SK-N-SH treated with all-trans-retinoic acid at 6 μM for 48 hours (cell line): ENCODE results near the gene RPL18.

Source experiments
- ATAC-seq: fragments of 200-7000 bp; cut with Tn5 transposase; 3 replicates; pipeline ENCODE4 v1.9.1; 2020; ENCODE audit warnings: mild to moderate bottlenecking, moderate library complexity
- ARNTL ChIP-seq: fragments of 450-650 bp; formaldehyde crosslinking; IDR thresholded peaks from 2 replicates; pipeline ENCODE4 v1.5.0; 2020; ENCODE audit warnings: low read depth, mild to moderate bottlenecking, moderate library complexity, borderline replicate concordance
- CREB5 ChIP-seq: fragments of 250-450 bp; sonication (Bioruptor Pico); IDR thresholded peaks from 2 replicates; pipeline ENCODE4 v1.5.1; 2020; ENCODE audit warnings: low read depth, mild to moderate bottlenecking, moderate library complexity
- CSDC2 ChIP-seq: fragments of 250-450 bp; sonication (Bioruptor Pico); IDR thresholded peaks from 2 replicates; pipeline ENCODE4 v1.5.0; 2020; ENCODE audit warnings: mild to moderate bottlenecking, moderate library complexity
- CSRNP3 ChIP-seq: fragments of 250-450 bp; sonication (Bioruptor Pico); IDR thresholded peaks from 2 replicates; pipeline ENCODE4 v1.5.1; 2021; ENCODE audit warnings: mild to moderate bottlenecking, moderate library complexity
- ESRRG ChIP-seq: fragments of 250-450 bp; sonication (Bioruptor Pico); IDR thresholded peaks from 2 replicates; pipeline ENCODE4 v1.6.1; 2021; ENCODE audit warnings: mild to moderate bottlenecking
- GLIS3 ChIP-seq: fragments of 250-450 bp; sonication (Bioruptor Pico); IDR thresholded peaks from 2 replicates; pipeline ENCODE4 v1.5.0; 2020; ENCODE audit warnings: mild to moderate bottlenecking, moderate library complexity
- ISL1 ChIP-seq: fragments of 250-450 bp; sonication (Bioruptor Pico); IDR thresholded peaks from 2 replicates; pipeline ENCODE4 v2.1.2; 2022; ENCODE audit warnings: mild to moderate bottlenecking, moderate library complexity
- OSR1 ChIP-seq: fragments of 250-450 bp; sonication (Bioruptor Pico); IDR thresholded peaks from 2 replicates; pipeline ENCODE4 v1.8.0; 2022; ENCODE audit warnings: moderate library complexity, mild to moderate bottlenecking, inconsistent platforms
- POU6F1 ChIP-seq: fragments of 250-450 bp; sonication (Bioruptor Pico); IDR thresholded peaks from 2 replicates; pipeline ENCODE4 v1.8.0; 2021; ENCODE audit warnings: low read depth, mild to moderate bottlenecking, moderate library complexity, borderline replicate concordance
- PPARA ChIP-seq: fragments of 250-450 bp; sonication (Bioruptor Pico); IDR thresholded peaks from 2 replicates; pipeline ENCODE4 v1.5.0; 2020; ENCODE audit warnings: mild to moderate bottlenecking, borderline replicate concordance
- RARB ChIP-seq: fragments of 250-450 bp; sonication (Bioruptor Pico); IDR thresholded peaks from 2 replicates; pipeline ENCODE4 v1.8.0; 2021; ENCODE audit warnings: mild to moderate bottlenecking, moderate library complexity
- SNAI2 ChIP-seq: fragments of 250-450 bp; sonication (Bioruptor Pico); IDR thresholded peaks from 2 replicates; pipeline ENCODE4 v1.5.0; 2020; ENCODE audit warnings: mild to moderate bottlenecking, moderate library complexity
- TCF4 ChIP-seq: fragments of 250-450 bp; sonication (Bioruptor Pico); IDR thresholded peaks from 2 replicates; pipeline ENCODE4 v1.8.0; 2021; ENCODE audit warnings: mild to moderate bottlenecking, moderate library complexity, borderline replicate concordance
- TOX ChIP-seq: fragments of 250-450 bp; sonication (Bioruptor Pico); IDR thresholded peaks from 2 replicates; pipeline ENCODE4 v1.8.0; 2021; ENCODE audit warnings: mild to moderate bottlenecking, moderate library complexity, borderline replicate concordance
- TSHZ2 ChIP-seq: fragments of 250-450 bp; sonication (Bioruptor Pico); IDR thresholded peaks from 2 replicates; pipeline ENCODE4 v1.5.0; 2020; ENCODE audit warnings: mild to moderate bottlenecking, moderate library complexity
- ZC3H10 ChIP-seq: fragments of 250-450 bp; sonication (Bioruptor Pico); IDR thresholded peaks from 2 replicates; pipeline ENCODE4 v1.5.1; 2021; ENCODE audit warnings: mild to moderate bottlenecking, moderate library complexity
- ZFP30 ChIP-seq: fragments of 450-650 bp; formaldehyde crosslinking; IDR thresholded peaks from 2 replicates; pipeline ENCODE4 v1.5.0; 2022; ENCODE audit warnings: mild to moderate bottlenecking, moderate library complexity
- ZNF565 ChIP-seq: fragments of 450-650 bp; formaldehyde crosslinking; conservative IDR thresholded peaks from 2 replicates; pipeline ENCODE4 v1.5.0; 2020; ENCODE audit warnings: low read depth, mild to moderate bottlenecking, moderate library complexity
- ZNF70 ChIP-seq: fragments of 450-650 bp; formaldehyde crosslinking; IDR thresholded peaks from 2 replicates; pipeline ENCODE4 v1.5.0; 2020; ENCODE audit warnings: mild to moderate bottlenecking, moderate library complexity
- ZNF8 ChIP-seq: fragments of 450-650 bp; formaldehyde crosslinking; IDR thresholded peaks from 2 replicates; pipeline ENCODE4 v1.5.0; 2020; ENCODE audit warnings: mild to moderate bottlenecking, moderate library complexity

Gene RPL18

GRCh38 chr19:48618916-48619691 is at the start of gene RPL18, which contains the start of gene SPHK2:
Gene RPL18 (minus strand): TSS chr19:48619178. CDS start chr19:48619143, 35 bp downstream.
Gene SPHK2 (plus strand): TSS chr19:48619506. CDS start chr19:48620515, 1,009 bp downstream.
- peak; percentile 46; the same call in 1 of the 2 replicates for TF ChIP-seq TSHZ2
- TF ChIP-seq TCF4 (CRISPR knock-in tag): no peak; the same call in 1 of the 2 replicates
- no peak for TF ChIP-seq ZNF70
- ATAC-seq: peak; percentile 87

- TF ChIP-seq POU6F1 (CRISPR knock-in tag): no peak
- no peak for TF ChIP-seq ISL1 (CRISPR knock-in tag)
- TF ChIP-seq ZNF8 (CRISPR knock-in tag): no peak
- no peak for TF ChIP-seq ZFP30 (CRISPR knock-in tag)
Observed at GRCh38 chr19:48668761-48669160, 49.8 kb upstream of the RPL18 start.

GRCh38 chr19:48668332-48668731 is 49.4 kb upstream of the RPL18 start:
- TF ChIP-seq ISL1 (CRISPR knock-in tag) (no peak), CSRNP3 (CRISPR knock-in tag) (no peak), RARB (CRISPR knock-in tag) (no peak), ZNF70 (no peak), TCF4 (CRISPR knock-in tag) (no peak), TOX (no peak), PPARA (CRISPR knock-in tag) (no peak), CREB5 (no peak), OSR1 (CRISPR knock-in tag) (no peak), ZNF8 (CRISPR knock-in tag) (no peak), GLIS3 (no peak), SNAI2 (no peak), ZNF565 (CRISPR knock-in tag) (no peak), ARNTL (no peak), ZC3H10 (no peak)
- ATAC-seq: no peak

More at GRCh38 chr19:48668761-48669160, 49.8 kb upstream of the RPL18 start:
- ATAC-seq: no peak

- no peak for ATAC-seq
- TF ChIP-seq TSHZ2 (no peak), ESRRG (CRISPR knock-in tag) (no peak), ISL1 (CRISPR knock-in tag) (no peak), ZC3H10 (no peak), ZNF70 (no peak), GLIS3 (no peak), CSDC2 (CRISPR knock-in tag) (no peak)
Observed at GRCh38 chr19:48665786-48666185, 46.8 kb upstream of the RPL18 start.
